BJ (cell line): ENCODE results near the gene FAM131B. TPM values are rescaled to one million over a fixed set of nuclear protein-coding genes. Genes with fewer than 3 reads are reported as not detected.
A peak's percentile ranks its signal among the peaks of the same experiment; 100 is the strongest.

Experiments used
- CTCF ChIA-PET: fragments of 350-600 bp; formaldehyde crosslinking; extraction: SDS; loops from one replicate; lab custom pipeline; 2021; ENCODE audit warnings: antibody characterized with exemption, inconsistent platforms; lab: Yijun Ruan, JAX
- POLR2A ChIA-PET: fragments of 300-600 bp; sonication (Branson Sonifier 250); formaldehyde crosslinking; extraction: SDS; loops from one replicate; lab custom pipeline; 2021; ENCODE audit warnings: antibody characterized with exemption; lab: Charles Lee
- DNase-seq: peaks from one replicate; pipeline ENCODE4 v3.0.0-alpha.2; 2011; ENCODE audit warnings: low read depth
- H3K27me3 ChIP-seq: 2 replicates; pipeline ENCODE4 v1.6.0; 2011; ENCODE audit warnings: low read length; ENCODE audit not compliant: control insufficient read depth, insufficient read depth
- H3K36me3 ChIP-seq: 2 replicates; pipeline ENCODE4 v1.5.1; 2011; ENCODE audit warnings: low read length; ENCODE audit not compliant: control insufficient read depth, insufficient read depth
- H3K4me3 ChIP-seq: 2 replicates; pipeline ENCODE4 v1.5.1; 2011; ENCODE audit warnings: low read depth, mild to moderate bottlenecking, control low read depth, low read length
- CTCF ChIP-seq: IDR thresholded peaks from 2 replicates; pipeline ENCODE4 v1.5.1; 2011; ENCODE audit warnings: low read depth, mild to moderate bottlenecking, control low read depth, inconsistent platforms, low read length, moderate library complexity; ENCODE audit not compliant: insufficient read depth
- polyA plus RNA-seq: library from polyadenylated mRNA; depleted of rRNA; stranded (reverse); fragments of >200 nt; gene quantifications from 2 replicates; pipeline ENCODE4 v1.2.3, GENCODE V29; 2011

FAM131B gene
- polyA plus RNA-seq, 1 experiment: 2.9 TPM

- ChIA-PET CTCF (interaction anchor here (1.0 kb wide), 1 partner anchor 12 kb away, joined by 3 read pairs; no protein-coding TSS in a partner anchor), POLR2A (no interaction called here)
- DNase-seq: no peak
- Histone ChIP-seq H3K4me3 (no peak overlapping the region), H3K36me3 (no peaks in the 10 kb centered on the region), H3K27me3 (no peaks in the 10 kb centered on the region)
- peak; percentile 20; the same call in 1 of the 2 replicates for TF ChIP-seq CTCF
Observed at GRCh38 chr7:143321734-143322133, 40.8 kb downstream of the FAM131B start.

- no peaks in the 10 kb centered on the region for H3K27me3 ChIP-seq
- H3K4me3 ChIP-seq: no peak overlapping the region
- no peaks in the 10 kb centered on the region for H3K36me3 ChIP-seq
- no peak for TF ChIP-seq CTCF
- DNase-seq: no peak
- POLR2A ChIA-PET: no interaction called here
- CTCF ChIA-PET: interaction anchor here (1.0 kb wide), 1 partner anchor 12 kb away, joined by 3 read pairs; no protein-coding TSS in a partner anchor
Observed at GRCh38 chr7:143321242-143321641, 41.3 kb downstream of the FAM131B start.

- DNase-seq: no peak
- Histone ChIP-seq H3K27me3 (no peaks in the 10 kb centered on the region), H3K36me3 (no peaks in the 10 kb centered on the region), H3K4me3 (no peak overlapping the region)
- no peak for TF ChIP-seq CTCF
- POLR2A ChIA-PET: no interaction called here
- CTCF ChIA-PET: interaction anchor here (1.4 to 1.5 kb wide), 2 partner anchors 15 to 16 kb away, joined by 3 read pairs; no protein-coding TSS in a partner anchor
Observed at GRCh38 chr7:143320620-143321019, 41.9 kb downstream of the FAM131B start.

- H3K27me3 ChIP-seq: no peaks in the 10 kb centered on the region
- no peaks in the 10 kb centered on the region for H3K36me3 ChIP-seq
- ChIA-PET CTCF (interaction anchor here (0.6 to 0.7 kb wide), 2 partner anchors 9 to 16 kb away, joined by 3 read pairs; no protein-coding TSS in a partner anchor), POLR2A (no interaction called here)
- no peak overlapping the region for H3K4me3 ChIP-seq
- DNase-seq: no peak
- no peak for TF ChIP-seq CTCF
Observed at GRCh38 chr7:143318661-143319060, 43.9 kb downstream of the FAM131B start.

GRCh38 chr7:143316492-143316891 lies 46.0 kb downstream of the FAM131B start:
- Histone ChIP-seq H3K4me3 (no peak overlapping the region), H3K36me3 (no peaks in the 10 kb centered on the region), H3K27me3 (no peaks in the 10 kb centered on the region)
- ChIA-PET CTCF (interaction anchor here (1.8 kb wide), 1 partner anchor 76 kb away, joined by 5 read pairs; no protein-coding TSS in a partner anchor), POLR2A (no interaction called here)
- no peak for DNase-seq
- TF ChIP-seq CTCF: no peak
